HL-60 (cell line): ENCODE measurements around the gene DCBLD1.

ENCODE experiments used
- DNase-seq, 2 experiments: peaks; one replicate each; pipeline ENCODE4 v3.0.0-alpha.2; 2010 to 2020; ENCODE audit warnings: low read depth in 1 of 2, low spot score in 1 of 2
- H3K27ac ChIP-seq: fragments of 250-450 bp; sonication (Bioruptor Pico); replicated peaks from 2 replicates; pipeline ENCODE4 v1.5.1; 2020; ENCODE audit warnings: mild to moderate bottlenecking, moderate library complexity
- H3K27me3 ChIP-seq: fragments of 250-450 bp; sonication (Bioruptor Pico); 2 replicates; pipeline ENCODE4 v1.5.1; 2021; ENCODE audit warnings: mild to moderate bottlenecking, moderate library complexity; ENCODE audit not compliant: insufficient read depth, poor library complexity, severe bottlenecking
- H3K4me3 ChIP-seq: replicated peaks from 2 replicates; pipeline ENCODE4 v1.5.1; 2011; ENCODE audit warnings: mild to moderate bottlenecking, control low read depth, low read length; ENCODE audit not compliant: insufficient read depth
- CTCF ChIP-seq: IDR thresholded peaks from one replicate; pipeline ENCODE4 v1.5.1; 2011; ENCODE audit warnings: low read length, control low read depth, inconsistent platforms; ENCODE audit not compliant: insufficient read depth
- GABPA ChIP-seq: IDR thresholded peaks from 2 replicates; pipeline ENCODE4 v1.6.1; 2012; ENCODE audit warnings: low read depth
- POLR2AphosphoS5 ChIP-seq: IDR thresholded peaks from 2 replicates; pipeline ENCODE4 v1.6.1; 2012; ENCODE audit warnings: low read depth
- SPI1 ChIP-seq: IDR thresholded peaks from 2 replicates; pipeline ENCODE4 v1.6.1; 2012; ENCODE audit warnings: low read depth, mild to moderate bottlenecking, borderline replicate concordance
- TF ChIP-seq, protein P1 (sequence below): IDR thresholded peaks from 2 replicates; pipeline ENCODE4 v1.6.1; 2012; ENCODE audit warnings: low read depth; ENCODE audit not compliant: insufficient replicate concordance

The DCBLD1 gene

DNA sequence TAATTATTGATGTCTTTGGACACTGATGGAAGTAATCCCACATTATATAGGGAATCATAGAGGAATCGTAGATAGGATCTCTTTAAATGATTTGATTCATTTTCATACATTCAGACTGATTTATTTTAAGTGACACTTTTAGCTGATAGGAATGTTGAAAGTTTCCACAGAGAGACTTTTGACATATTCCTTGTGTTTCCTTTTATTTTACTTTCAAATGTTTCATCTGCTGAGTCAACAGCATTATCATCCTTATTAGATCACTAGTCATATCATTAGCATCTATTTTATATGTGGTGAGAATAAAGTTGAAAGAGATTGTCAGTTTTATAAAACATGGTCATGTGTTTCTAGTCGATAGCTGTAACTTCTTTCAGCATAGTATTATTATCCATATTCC is 13.4 kb downstream of the DCBLD1 start:
- Histone ChIP-seq H3K27ac (no peak overlapping the region), H3K4me3 (no peak overlapping the region), H3K27me3 (no peaks in the 10 kb centered on the region)
- no peak for DNase-seq
- no peak for TF ChIP-seq POLR2AphosphoS5
- no peak for TF ChIP-seq CTCF
- TF ChIP-seq, protein P1, sequence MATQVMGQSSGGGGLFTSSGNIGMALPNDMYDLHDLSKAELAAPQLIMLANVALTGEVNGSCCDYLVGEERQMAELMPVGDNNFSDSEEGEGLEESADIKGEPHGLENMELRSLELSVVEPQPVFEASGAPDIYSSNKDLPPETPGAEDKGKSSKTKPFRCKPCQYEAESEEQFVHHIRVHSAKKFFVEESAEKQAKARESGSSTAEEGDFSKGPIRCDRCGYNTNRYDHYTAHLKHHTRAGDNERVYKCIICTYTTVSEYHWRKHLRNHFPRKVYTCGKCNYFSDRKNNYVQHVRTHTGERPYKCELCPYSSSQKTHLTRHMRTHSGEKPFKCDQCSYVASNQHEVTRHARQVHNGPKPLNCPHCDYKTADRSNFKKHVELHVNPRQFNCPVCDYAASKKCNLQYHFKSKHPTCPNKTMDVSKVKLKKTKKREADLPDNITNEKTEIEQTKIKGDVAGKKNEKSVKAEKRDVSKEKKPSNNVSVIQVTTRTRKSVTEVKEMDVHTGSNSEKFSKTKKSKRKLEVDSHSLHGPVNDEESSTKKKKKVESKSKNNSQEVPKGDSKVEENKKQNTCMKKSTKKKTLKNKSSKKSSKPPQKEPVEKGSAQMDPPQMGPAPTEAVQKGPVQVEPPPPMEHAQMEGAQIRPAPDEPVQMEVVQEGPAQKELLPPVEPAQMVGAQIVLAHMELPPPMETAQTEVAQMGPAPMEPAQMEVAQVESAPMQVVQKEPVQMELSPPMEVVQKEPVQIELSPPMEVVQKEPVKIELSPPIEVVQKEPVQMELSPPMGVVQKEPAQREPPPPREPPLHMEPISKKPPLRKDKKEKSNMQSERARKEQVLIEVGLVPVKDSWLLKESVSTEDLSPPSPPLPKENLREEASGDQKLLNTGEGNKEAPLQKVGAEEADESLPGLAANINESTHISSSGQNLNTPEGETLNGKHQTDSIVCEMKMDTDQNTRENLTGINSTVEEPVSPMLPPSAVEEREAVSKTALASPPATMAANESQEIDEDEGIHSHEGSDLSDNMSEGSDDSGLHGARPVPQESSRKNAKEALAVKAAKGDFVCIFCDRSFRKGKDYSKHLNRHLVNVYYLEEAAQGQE = no peak
- no peak for TF ChIP-seq GABPA
- no peak for TF ChIP-seq SPI1

DNA sequence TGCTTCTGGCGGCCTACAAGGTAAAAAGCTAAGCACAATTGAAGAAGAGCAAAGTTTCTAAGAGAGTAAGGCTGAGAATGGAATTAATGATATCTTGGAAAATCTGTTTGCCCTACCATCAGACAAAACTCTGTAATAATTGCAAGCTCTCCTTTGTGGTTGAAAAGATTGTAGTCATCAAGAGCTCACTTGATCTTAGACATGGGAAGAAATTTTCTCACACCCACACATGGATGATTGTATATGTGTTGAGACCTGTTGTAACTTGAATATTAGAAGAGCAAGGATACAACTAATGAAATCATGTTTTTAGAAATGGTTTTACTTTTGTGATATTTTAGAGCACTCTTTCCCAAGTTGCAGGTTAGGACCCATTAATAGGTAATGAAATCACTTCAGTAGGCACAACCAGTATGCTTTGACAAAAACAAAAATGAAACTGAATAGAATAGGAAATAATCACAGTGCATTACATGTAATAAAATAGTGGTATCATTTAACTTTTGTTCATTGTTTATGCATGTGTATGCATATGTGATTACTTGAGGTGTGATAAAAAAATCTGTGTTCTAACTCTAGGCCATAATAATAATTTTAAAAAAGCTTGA is 14.0 kb downstream of the DCBLD1 start:
- Histone ChIP-seq H3K27ac (no peak overlapping the region), H3K27me3 (no peaks in the 10 kb centered on the region), H3K4me3 (no peak overlapping the region)
- DNase-seq = no peak
- TF ChIP-seq SPI1 = no peak
- no peak for TF ChIP-seq CTCF
- no peak for TF ChIP-seq POLR2AphosphoS5
- TF ChIP-seq, protein P1 = no peak
- TF ChIP-seq GABPA = no peak

DNA sequence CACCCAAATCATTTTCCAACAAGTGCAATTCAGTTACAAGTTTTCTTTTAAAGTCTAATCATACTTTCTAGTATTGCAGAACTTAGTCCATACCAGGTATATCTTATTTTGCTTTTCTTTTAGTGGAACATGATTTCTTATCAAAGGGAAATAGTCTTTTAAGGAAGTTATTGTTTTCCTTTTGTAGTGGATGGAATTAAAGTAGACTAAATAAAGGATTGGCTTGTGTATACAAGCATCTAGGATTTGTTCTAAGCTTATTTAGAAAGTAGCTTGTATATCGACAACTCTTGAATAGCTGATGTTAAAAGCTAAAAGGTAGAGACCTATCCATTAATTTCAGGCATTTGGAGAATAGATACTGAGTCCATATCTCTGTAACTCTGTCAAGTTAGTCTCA is 14.8 kb downstream of the DCBLD1 start:
- Histone ChIP-seq H3K27ac (no peak overlapping the region), H3K4me3 (no peak overlapping the region), H3K27me3 (no peaks in the 10 kb centered on the region)
- no peak for TF ChIP-seq SPI1
- TF ChIP-seq GABPA = no peak
- TF ChIP-seq CTCF = no peak
- TF ChIP-seq POLR2AphosphoS5 = no peak
- TF ChIP-seq, protein P1 = no peak
- no peak for DNase-seq
